HepG2 (cell line): ENCODE results near the gene BLOC1S1. TPM values are rescaled to one million over a fixed set of nuclear protein-coding genes. Genes with fewer than 3 reads are reported as not detected.

ENCODE experiments used
- AFF4 ChIP-seq: sonication (generic); formaldehyde crosslinking; IDR thresholded peaks from 2 replicates; pipeline ENCODE4 v1.4.0; 2020; ENCODE audit warnings: missing genetic modification reagents
- AGO2 ChIP-seq: fragments of 200-400 bp; formaldehyde crosslinking; optimal IDR thresholded peaks from 2 replicates; pipeline ENCODE3; 2017; ENCODE audit warnings: mild to moderate bottlenecking, low read depth, low read length, moderate library complexity
- BORCS8-MEF2B ChIP-seq: sonication (generic); formaldehyde crosslinking; IDR thresholded peaks from 2 replicates; pipeline ENCODE4 v1.8.0; 2022; ENCODE audit warnings: mild to moderate bottlenecking, missing genetic modification reagents
- CC2D1A ChIP-seq: sonication (generic); formaldehyde crosslinking; IDR thresholded peaks from 2 replicates; pipeline ENCODE4 v1.8.1; 2023; ENCODE audit warnings: mild to moderate bottlenecking, missing genetic modification reagents
- CCAR2 ChIP-seq: fragments of 200-400 bp; formaldehyde crosslinking; optimal IDR thresholded peaks from 2 replicates; pipeline ENCODE3; 2018; ENCODE audit warnings: low read depth, mild to moderate bottlenecking, low read length, moderate library complexity
- DPF2 ChIP-seq: sonication (generic); formaldehyde crosslinking; IDR thresholded peaks from 2 replicates; pipeline ENCODE4 v1.4.0; 2020; ENCODE audit warnings: mild to moderate bottlenecking, low read depth, missing genetic modification reagents, borderline replicate concordance
- MTA3 ChIP-seq: sonication (generic); formaldehyde crosslinking; IDR thresholded peaks from 2 replicates; pipeline ENCODE4 v1.4.0; 2020; ENCODE audit warnings: missing genetic modification reagents
- MXD3 ChIP-seq: IDR thresholded peaks from 2 replicates; pipeline ENCODE4 v1.6.1; 2016; ENCODE audit warnings: mild to moderate bottlenecking, missing biosample characterization, missing genetic modification reagents
- PPARG ChIP-seq: conservative IDR thresholded peaks from 2 replicates; pipeline ENCODE4 v1.6.1; 2016; ENCODE audit warnings: missing biosample characterization, missing genetic modification reagents
- SKI ChIP-seq: fragments of 450-650 bp; IDR thresholded peaks from one replicate; pipeline ENCODE4 v1.6.1; 2018; ENCODE audit warnings: mild to moderate bottlenecking; ENCODE audit not compliant: partially characterized antibody
- SMAD1 ChIP-seq: sonication (generic); formaldehyde crosslinking; IDR thresholded peaks from 2 replicates; pipeline ENCODE4 v1.4.0; 2020; ENCODE audit warnings: missing genetic modification reagents, low read depth, mild to moderate bottlenecking, borderline replicate concordance
- SRY ChIP-seq: sonication (generic); formaldehyde crosslinking; IDR thresholded peaks from 2 replicates; pipeline ENCODE4 v1.8.0; 2022; ENCODE audit warnings: mild to moderate bottlenecking, missing genetic modification reagents
- TBP ChIP-seq: sonication (generic); formaldehyde crosslinking; IDR thresholded peaks from 2 replicates; pipeline ENCODE4 v1.5.0; 2020; ENCODE audit warnings: missing genetic modification reagents
- U2AF1 ChIP-seq: fragments of 200-400 bp; formaldehyde crosslinking; optimal IDR thresholded peaks from 2 replicates; pipeline ENCODE3; 2017; ENCODE audit warnings: mild to moderate bottlenecking, low read depth, low read length
- ZBTB2 ChIP-seq: sonication (generic); formaldehyde crosslinking; IDR thresholded peaks from 2 replicates; pipeline ENCODE4 v1.8.0; 2022; ENCODE audit warnings: low read depth, missing genetic modification reagents
- ZBTB3 ChIP-seq: sonication (generic); formaldehyde crosslinking; IDR thresholded peaks from 2 replicates; pipeline ENCODE4 v1.4.0; 2020; ENCODE audit warnings: low read depth, mild to moderate bottlenecking, moderate library complexity, missing genetic modification reagents, borderline replicate concordance
- ZGPAT ChIP-seq: IDR thresholded peaks from 2 replicates; pipeline ENCODE4 v1.6.1; 2016; ENCODE audit warnings: mild to moderate bottlenecking
- ZNF30 ChIP-seq: sonication (generic); formaldehyde crosslinking; IDR thresholded peaks from 2 replicates; pipeline ENCODE4 v1.5.0; 2020; ENCODE audit warnings: mild to moderate bottlenecking, missing genetic modification reagents
- ZNF383 ChIP-seq: sonication (generic); formaldehyde crosslinking; IDR thresholded peaks from 2 replicates; pipeline ENCODE4 v1.4.0; 2020; ENCODE audit warnings: missing genetic modification reagents, mild to moderate bottlenecking, borderline replicate concordance
- ZNF567 ChIP-seq: sonication (generic); formaldehyde crosslinking; IDR thresholded peaks from 2 replicates; pipeline ENCODE4 v1.8.1; 2023; ENCODE audit warnings: mild to moderate bottlenecking, missing genetic modification reagents, borderline replicate concordance
- ZNF768 ChIP-seq: sonication (generic); formaldehyde crosslinking; IDR thresholded peaks from 2 replicates; pipeline ENCODE4 v1.4.0; 2020; ENCODE audit warnings: missing genetic modification reagents
- ZNF788 ChIP-seq: sonication (generic); formaldehyde crosslinking; IDR thresholded peaks from 2 replicates; pipeline ENCODE4 v1.5.0; 2020; ENCODE audit warnings: mild to moderate bottlenecking, missing genetic modification reagents, borderline replicate concordance
- polyA plus RNA-seq, 8 experiments: library from polyadenylated mRNA; depleted of rRNA in 3 of 8; stranded (reverse) in 7 of 8; unstranded in 1 of 8; fragments of >200 nt; fragmentation: Illumina TruSeq in 4 of 8; extraction: Trizol in 4 of 8; gene quantifications; 2 replicates each; pipeline versions ENCODE4 v1.2.1 to v1.2.3, GENCODE V29; 2011 to 2016; ENCODE audit warnings: low read depth in 4 of 8, missing spikeins in 1 of 8, mixed read lengths in 1 of 8; ENCODE audit not compliant: insufficient read depth in 1 of 8
- total RNA-seq, 5 experiments: library from RNA; depleted of rRNA; stranded (reverse); fragments of >200 nt; fragmentation: Illumina TruSeq; extraction: Trizol; gene quantifications; 2 replicates each; pipeline ENCODE4 v1.2.3, GENCODE V29; 2016; ENCODE audit warnings: low read depth in 1 of 5

BLOC1S1 gene
- total and polyA plus RNA-seq, 2 of the 13 experiments (the other 11 are each of a cell fraction or from before 2014, with no cell fraction given) = 55.1 to 95.3 TPM

- TF ChIP-seq MTA3 (no peak), ZNF567 (CRISPR knock-in tag) (no peak), TBP (CRISPR knock-in tag) (no peak), U2AF1 (no peak), SMAD1 (CRISPR knock-in tag) (0 out of 2 replicates have a peak, but pooled peaks have one; percentile 57), AFF4 (CRISPR knock-in tag) (no peak), MXD3 (CRISPR knock-in tag) (no peak), CC2D1A (CRISPR knock-in tag) (no peak), ZGPAT (CRISPR knock-in tag) (peak; percentile 65; the same call in 1 of the 2 replicates), DPF2 (CRISPR knock-in tag) (0 out of 2 replicates have a peak, but pooled peaks have one; percentile 21), AGO2 (no peak), CCAR2 (no peak), ZNF383 (CRISPR knock-in tag) (no peak), ZBTB2 (CRISPR knock-in tag) (no peak), SKI (no peak), ZNF788 (CRISPR knock-in tag) (peak; percentile 82; the same call in 1 of the 2 replicates), ZNF30 (CRISPR knock-in tag) (no peak), ZNF768 (CRISPR knock-in tag) (peak; percentile 69; the same call in 1 of the 2 replicates), PPARG (CRISPR knock-in tag) (no peak; the same call in 1 of the 2 replicates), BORCS8-MEF2B (CRISPR knock-in tag) (peak; percentile 17; the same call in 1 of the 2 replicates), SRY (CRISPR knock-in tag) (no peak), ZBTB3 (CRISPR knock-in tag) (no peak)
These were observed 34.4 kb upstream of the BLOC1S1 start (continued) for GRCh38 chr12:55681142-55682077.
